ENCODE results near the gene GABRR1.
A peak's percentile ranks its signal among the peaks of the same experiment; 100 is the strongest.
"Not testable (repeated sequence)": the region's sequence is repeated elsewhere in the genome, so short reads cannot be mapped to it uniquely, and the experiment has no call there.

GABRR1 gene

DNA sequence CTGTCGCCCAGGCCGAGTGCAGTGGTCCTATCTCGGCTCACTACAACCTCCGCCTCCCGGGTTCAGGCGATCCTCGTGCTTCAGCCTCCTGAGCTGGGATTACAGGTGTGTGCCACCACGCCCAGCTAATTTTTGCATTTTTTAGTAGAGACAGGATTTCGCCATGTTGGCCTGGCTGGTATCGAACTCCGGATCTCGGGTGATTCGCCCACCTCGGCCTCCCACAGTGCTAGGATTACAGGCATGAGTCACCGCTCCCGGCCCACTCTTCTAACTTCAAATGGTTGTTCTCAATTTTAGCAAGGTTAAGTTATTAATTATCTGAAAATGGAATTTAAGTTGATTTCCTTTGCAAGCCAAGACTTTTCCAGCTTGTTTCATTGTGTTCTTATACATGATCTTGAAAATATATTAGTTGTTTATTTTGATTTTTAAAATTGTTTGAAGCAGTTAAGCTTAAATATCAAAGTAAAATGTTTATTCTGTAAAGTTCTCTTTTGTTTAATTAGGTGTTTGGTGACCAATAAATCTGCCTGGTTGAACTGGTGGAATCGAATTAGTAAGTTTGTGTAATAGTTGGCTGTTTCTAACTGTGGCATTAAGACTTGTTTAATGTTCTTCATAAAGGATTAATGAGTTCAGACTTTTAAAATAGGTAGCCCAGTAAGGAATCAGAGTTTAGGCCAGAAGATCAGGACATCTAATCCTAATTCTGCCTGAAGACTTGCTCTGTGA lies 69.0 kb downstream of the GABRR1 start:
- FAIRE-seq = no peak

- FAIRE-seq = peak; percentile 83
Observed at GRCh38 chr6:89146718-89147700, 70.1 kb downstream of the GABRR1 start.

- no peak for FAIRE-seq
Observed at GRCh38 chr6:89145956-89146717, 71.0 kb downstream of the GABRR1 start, which contains the start of gene PM20D2. Gene PM20D2 (plus strand): TSS chr6:89146055. CDS start chr6:89146145, 90 bp downstream.

- peak; percentile 17 for FAIRE-seq
Observed at GRCh38 chr6:89145091-89145955, 71.8 kb downstream of the GABRR1 start.

- no peak for FAIRE-seq
Observed at GRCh38 chr6:89144354-89144906, 72.7 kb downstream of the GABRR1 start.

- peak; percentile 94 for FAIRE-seq
Observed at GRCh38 chr6:89140347-89141156, 76.6 kb downstream of the GABRR1 start.

- FAIRE-seq = no peak
Observed at GRCh38 chr6:89139509-89140346, 77.4 kb downstream of the GABRR1 start.

DNA sequence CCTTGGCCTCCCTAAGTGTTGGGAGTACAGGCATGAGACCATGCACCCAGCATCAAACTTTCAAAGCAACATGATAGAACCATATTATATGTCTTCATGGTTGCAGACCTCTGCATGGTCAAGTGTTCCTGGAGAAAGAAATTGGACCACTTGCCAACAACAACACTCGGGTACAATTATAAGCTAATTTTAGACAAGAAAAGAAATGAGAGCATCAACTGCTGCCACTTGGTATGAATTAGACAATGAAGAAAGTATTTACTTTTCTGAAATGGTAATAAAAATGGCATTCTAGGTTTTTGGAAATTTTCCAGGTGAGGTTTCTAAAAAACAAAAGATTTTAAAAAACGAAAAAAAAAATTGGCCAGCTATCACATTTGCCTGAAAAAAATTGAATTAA lies 79.0 kb downstream of the GABRR1 start:
- FAIRE-seq = peak; percentile 43

GRCh38 chr6:89134723-89135122 lies 82.4 kb downstream of the GABRR1 start:
- no peak for FAIRE-seq

- FAIRE-seq = no peak
Observed at GRCh38 chr6:89133981-89134380, 83.2 kb downstream of the GABRR1 start.

GRCh38 chr6:89132057-89132456 lies 85.1 kb downstream of the GABRR1 start:
- FAIRE-seq = no peak

DNA sequence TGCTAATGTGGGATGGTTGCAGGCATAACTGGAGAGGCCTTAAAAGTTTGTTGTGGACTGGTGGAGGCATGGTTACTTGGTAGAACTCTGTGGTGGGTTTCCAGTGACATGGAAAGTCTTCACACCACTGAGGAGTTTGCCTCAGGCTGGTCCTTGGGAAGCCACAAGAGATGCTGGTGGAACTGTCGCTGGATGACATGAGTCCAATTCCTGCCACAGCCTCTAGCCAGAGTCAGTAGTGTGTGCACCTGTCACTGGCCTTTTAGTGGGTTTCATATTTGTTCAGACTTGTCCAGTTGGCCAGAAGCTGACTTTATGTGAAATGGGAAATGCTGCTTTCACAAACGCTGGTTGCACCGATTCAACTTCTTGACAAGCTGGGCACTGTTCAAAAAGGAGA lies 85.6 kb downstream of the GABRR1 start:
- no peak for FAIRE-seq

DNA sequence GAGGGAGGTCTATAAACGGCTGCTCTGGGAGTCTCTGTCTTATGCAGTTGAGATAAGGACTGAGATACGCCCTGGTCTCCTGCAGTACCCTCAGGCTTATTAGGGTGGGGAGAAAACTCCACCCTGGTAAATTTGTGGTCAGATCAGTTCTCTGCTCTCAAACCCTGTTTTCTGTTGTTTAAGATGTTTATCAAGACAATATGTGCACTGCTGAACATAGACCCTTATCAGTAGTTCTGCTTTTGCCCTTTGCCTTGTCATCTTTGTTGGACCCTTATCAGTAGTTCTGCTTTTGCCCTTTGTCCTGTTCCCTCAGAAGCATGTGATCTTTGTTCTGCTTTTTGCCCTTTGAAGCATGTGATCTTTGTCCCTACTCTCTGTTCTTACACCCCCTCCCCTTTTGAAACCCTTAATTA lies 88.9 kb downstream of the GABRR1 start:
- not testable (repeated sequence) for FAIRE-seq
